OCI-LY7 (cell line): ENCODE data around the gene ZNF816.
"Not testable (repeated sequence)": the region's sequence is repeated elsewhere in the genome, so short reads cannot be mapped to it uniquely, and the experiment has no call there.

Experiments used
- CTCF ChIP-seq: fragments of 200-600 bp; sonication (generic); conservative IDR thresholded peaks from 2 replicates; pipeline ENCODE4 v1.5.1; 2014; ENCODE audit warnings: mild to moderate bottlenecking, antibody characterized with exemption, low read length, moderate library complexity, mixed read lengths
- EZH2phosphoT487 ChIP-seq: fragments of 200-600 bp; sonication (generic); IDR thresholded peaks from 2 replicates; pipeline ENCODE4 v1.6.1; 2018; ENCODE audit warnings: low read depth, borderline replicate concordance, mild to moderate bottlenecking, mixed run types, antibody characterized with exemption, low read length, moderate library complexity, mixed read lengths

DNA sequence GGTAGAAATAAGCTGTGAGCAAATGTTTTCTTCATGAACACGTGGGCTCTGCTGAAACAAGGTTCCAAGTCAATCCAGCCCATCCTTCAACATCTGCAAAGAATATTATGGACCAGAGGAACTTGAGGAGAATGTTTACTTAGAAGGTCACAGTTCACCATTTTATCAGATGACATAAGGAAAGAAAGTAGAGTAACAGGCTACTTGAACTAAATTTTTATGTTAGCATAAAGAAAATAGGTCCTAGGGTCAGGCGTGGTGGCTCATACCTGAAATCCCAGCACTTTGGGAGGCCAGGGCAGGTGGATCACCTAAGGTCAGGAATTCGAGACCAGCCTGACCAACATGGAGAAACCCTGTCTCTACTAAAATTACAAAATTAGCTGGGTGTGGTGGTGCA lies 20.5 kb upstream of the ZNF816 start:
- not testable (repeated sequence) for TF ChIP-seq CTCF, EZH2phosphoT487
